ENCODE results near the gene TIMM50.
"Not testable (repeated sequence)": the region's sequence is repeated elsewhere in the genome, so short reads cannot be mapped to it uniquely, and the experiment has no call there.

DNA sequence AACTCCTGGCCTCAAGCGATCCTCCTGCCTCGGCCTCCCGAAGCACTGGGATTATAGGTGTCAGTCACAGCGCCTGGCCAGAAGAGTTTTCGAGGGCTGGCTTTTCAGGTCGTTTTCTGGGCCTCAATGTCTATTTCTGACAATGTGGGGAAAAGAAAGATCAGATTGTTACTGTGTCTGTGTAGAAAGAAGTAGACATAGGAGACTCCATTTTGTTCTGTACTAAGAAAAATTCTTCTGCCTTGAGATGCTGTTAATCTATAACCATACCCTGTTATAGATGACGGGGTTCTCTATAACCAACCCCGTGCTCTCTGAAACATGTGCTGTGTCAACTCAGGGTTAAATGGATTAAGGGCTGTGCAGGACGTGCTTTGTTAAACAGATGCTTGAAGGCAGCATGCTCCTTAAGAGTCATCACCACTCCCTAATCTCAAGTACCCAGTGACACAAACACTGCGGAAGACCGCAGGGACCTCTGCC, 1.3 kb upstream of the TIMM50 start:
- TF ChIP-seq, protein P1, sequence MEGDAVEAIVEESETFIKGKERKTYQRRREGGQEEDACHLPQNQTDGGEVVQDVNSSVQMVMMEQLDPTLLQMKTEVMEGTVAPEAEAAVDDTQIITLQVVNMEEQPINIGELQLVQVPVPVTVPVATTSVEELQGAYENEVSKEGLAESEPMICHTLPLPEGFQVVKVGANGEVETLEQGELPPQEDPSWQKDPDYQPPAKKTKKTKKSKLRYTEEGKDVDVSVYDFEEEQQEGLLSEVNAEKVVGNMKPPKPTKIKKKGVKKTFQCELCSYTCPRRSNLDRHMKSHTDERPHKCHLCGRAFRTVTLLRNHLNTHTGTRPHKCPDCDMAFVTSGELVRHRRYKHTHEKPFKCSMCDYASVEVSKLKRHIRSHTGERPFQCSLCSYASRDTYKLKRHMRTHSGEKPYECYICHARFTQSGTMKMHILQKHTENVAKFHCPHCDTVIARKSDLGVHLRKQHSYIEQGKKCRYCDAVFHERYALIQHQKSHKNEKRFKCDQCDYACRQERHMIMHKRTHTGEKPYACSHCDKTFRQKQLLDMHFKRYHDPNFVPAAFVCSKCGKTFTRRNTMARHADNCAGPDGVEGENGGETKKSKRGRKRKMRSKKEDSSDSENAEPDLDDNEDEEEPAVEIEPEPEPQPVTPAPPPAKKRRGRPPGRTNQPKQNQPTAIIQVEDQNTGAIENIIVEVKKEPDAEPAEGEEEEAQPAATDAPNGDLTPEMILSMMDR (IDR thresholded peaks at IDR 0.05; ENCODE audit: insufficient read depth, low read depth, low read length): not testable (repeated sequence)
- not testable (repeated sequence) for TF ChIP-seq EZH2 (IDR thresholded peaks at IDR 0.05; ENCODE audit: insufficient read depth, low read length)

All from astrocyte (in vitro differentiated cells and primary cell).